ENCODE measurements around the gene HDLBP.

HDLBP gene

DNA sequence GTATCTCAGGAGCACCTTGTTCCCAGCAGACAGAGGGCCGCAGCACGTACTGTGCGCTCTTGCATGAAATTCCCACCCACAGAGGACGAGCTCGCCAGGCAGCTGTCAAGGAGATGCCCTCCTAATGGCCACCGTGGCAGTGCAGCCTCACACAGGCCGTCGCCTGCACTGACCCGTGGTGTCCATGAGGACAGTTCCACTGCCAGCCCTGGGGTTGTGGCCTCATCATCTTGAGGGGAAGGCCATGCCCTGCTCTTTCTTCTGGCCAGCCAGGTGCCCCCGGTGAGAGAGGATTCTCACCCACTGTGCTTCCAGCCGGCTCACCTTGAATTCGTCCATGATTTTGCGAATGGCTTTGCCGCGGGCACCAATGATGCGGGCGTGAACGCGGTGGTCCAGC lies 85.0 kb downstream of the HDLBP start:
- Mint-ChIP-seq H3K27ac (ENCODE audit: low read depth) (no peak overlapping the region), H3K9me3 (no peaks in the 10 kb centered on the region), H3K4me3 (no peak overlapping the region), H3K4me1 (peaks cover 5% of the 10 kb centered on the region), H3K36me3 (ENCODE audit: insufficient read depth) (peaks cover 35% of the 10 kb centered on the region), H3K27me3 (no peaks in the 10 kb centered on the region)
- no peak for ATAC-seq (replicated peaks; ENCODE audit: extremely low read depth, poor library complexity, severe bottlenecking)
- no peak for DNase-seq (ENCODE audit: low spot score in 2 of 2)

DNA sequence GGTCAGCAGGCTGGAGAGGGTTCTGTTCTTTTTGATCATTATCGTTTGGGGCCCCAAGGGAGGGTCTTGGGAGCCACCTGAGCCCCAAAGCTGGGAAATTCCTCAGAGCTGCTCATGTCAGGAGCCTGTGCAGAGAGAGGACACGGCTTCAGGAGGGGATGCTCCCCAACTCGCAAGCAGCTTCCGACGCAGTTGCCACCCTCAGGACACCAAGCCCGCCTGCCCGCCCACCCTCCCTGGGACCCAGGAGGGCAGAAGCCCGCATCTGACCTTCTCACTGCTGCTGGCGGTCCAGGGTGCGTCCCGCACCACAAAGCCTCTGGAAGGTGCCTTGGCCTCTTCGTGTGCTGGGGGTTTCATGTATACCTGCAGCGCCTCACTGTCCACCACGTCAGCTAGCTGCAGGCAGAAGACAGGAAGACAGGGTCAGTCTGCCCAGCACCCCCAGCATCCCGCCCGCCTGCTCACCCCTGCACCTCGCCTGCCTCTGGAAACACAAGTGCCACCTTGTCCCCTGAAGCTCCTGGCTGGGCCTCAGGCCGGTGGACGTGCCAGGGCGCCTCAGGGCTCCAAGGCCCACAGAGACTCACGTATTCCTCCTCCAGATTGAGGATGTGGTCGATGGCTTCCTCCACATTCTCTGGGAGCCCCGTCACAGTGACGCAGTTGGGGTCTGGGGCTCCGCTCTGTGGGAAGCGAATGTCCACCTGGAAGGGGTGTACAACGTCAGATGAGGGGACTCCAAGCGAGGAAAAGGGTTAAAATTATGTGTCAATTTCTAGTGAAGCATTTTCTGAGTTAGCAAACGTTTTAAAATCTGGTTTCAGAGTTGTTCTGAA lies 85.7 kb downstream of the HDLBP start:
- ATAC-seq (replicated peaks; ENCODE audit: extremely low read depth, poor library complexity, severe bottlenecking), result no peak
- Mint-ChIP-seq H3K4me3 (no peak overlapping the region), H3K27ac (ENCODE audit: low read depth) (no peak overlapping the region), H3K4me1 (peaks cover 6% of the 10 kb centered on the region), H3K27me3 (no peaks in the 10 kb centered on the region), H3K9me3 (no peaks in the 10 kb centered on the region), H3K36me3 (ENCODE audit: insufficient read depth) (peaks cover 33% of the 10 kb centered on the region)
- no peak for DNase-seq (ENCODE audit: low spot score in 2 of 2)

DNA sequence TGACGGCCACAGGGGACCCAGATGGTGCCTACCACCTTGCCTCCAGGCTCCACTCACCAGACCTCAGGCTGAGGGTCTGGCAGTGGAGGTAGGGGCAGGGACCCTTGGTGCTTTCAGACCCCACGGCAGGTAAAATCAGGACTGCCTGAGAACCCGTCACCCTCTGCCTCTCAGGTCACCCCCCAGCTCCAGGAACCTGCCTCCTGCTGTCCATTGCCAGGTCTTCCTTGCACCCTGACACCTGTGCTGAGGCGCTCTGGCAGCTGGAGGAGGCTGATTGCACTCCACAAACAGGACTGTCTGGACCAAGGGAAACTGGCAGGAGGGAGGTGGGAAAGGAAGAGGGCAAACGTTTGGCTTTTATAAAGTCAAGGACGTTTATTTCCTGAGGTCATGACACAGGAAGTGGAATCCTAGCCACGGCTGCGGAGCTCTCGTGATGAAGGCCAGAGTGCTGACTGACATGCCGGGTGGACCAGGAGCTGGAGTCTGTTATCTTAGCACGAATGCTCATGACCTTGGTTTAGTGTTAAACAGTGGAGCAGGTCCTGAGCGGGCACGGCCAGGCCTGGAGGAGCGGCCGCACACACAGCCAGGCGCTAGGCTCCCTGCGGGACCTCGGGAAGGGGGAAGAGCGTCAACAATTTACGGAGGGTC lies 86.5 kb downstream of the HDLBP start:
- no peaks in the 10 kb centered on the region for H3K27me3 Mint-ChIP-seq
- no peak for ATAC-seq (replicated peaks; ENCODE audit: extremely low read depth, poor library complexity, severe bottlenecking)
- H3K9me3 Mint-ChIP-seq, result no peaks in the 10 kb centered on the region
- H3K4me1 Mint-ChIP-seq, result peaks cover 14% of the 10 kb centered on the region
- peaks cover 28% of the 10 kb centered on the region for H3K36me3 Mint-ChIP-seq (ENCODE audit: insufficient read depth)
- H3K4me3 Mint-ChIP-seq, result no peak overlapping the region
- DNase-seq (ENCODE audit: low spot score in 2 of 2), result no peak
- no peak overlapping the region for H3K27ac Mint-ChIP-seq (ENCODE audit: low read depth)

DNA sequence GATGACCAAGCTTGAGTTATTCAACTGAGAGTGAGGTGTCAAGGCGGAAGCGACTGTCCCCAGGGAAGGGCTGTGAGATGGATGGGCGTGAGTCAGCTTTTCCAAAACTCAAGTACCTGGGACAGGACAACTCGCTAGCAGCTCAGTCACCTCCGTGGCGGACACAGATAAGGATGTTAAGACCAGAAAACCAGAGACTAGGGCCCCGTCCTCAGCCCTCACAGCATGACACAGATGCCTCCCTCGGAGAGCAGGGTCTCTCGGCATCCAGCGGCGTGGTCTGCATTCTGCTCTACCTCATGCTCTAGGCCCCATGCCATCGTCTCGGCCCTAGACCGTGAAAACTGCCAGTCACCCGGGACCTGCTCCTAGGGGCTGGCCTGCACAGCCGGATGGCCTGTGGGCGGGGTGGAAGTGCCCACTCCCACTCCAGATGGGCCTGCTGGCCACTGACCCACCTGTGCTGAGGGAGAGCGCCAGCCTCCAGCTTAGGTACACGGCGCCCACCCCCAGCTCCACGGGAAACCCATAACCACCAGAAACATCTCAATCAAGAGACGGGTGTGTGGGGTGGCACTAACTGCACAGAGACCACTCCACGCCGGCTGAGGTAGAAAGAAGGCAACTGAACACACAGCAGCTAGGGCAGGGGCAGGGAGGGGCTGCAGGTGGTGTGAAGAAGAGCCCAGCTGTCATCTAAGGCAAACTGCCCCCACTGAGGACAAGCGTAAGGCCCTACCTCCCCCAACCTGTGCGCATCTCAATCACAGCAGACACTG lies 87.2 kb downstream of the HDLBP start:
- peaks cover 30% of the 10 kb centered on the region for H3K36me3 Mint-ChIP-seq (ENCODE audit: insufficient read depth)
- no peaks in the 10 kb centered on the region for H3K27me3 Mint-ChIP-seq
- DNase-seq (ENCODE audit: low spot score in 2 of 2) (no peak), ATAC-seq (replicated peaks; ENCODE audit: extremely low read depth, poor library complexity, severe bottlenecking) (no peak)
- no peaks in the 10 kb centered on the region for H3K9me3 Mint-ChIP-seq
- no peak overlapping the region for H3K4me3 Mint-ChIP-seq
- no peak overlapping the region for H3K27ac Mint-ChIP-seq (ENCODE audit: low read depth)
- peaks cover 15% of the 10 kb centered on the region for H3K4me1 Mint-ChIP-seq

DNA sequence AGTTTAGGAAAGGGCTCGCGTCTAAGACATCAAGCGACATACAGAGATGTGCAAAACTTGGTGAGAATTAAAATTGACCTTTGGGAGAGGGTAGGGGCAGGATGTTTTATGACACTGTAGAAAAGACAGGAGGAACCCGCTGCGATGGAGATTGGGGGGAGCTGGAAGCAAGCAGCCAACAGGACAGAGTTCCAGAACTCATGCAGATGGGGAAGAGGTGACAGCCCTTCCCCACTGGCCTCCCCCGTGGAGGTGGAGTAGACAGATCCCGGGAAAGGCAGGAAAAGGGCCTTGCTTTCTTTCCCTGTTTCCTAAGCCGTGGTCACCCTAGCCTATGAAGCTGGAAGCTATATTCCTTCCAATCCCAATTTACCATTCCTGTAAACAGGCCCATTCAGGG lies 87.9 kb downstream of the HDLBP start:
- H3K4me1 Mint-ChIP-seq, result peaks cover 15% of the 10 kb centered on the region
- peaks cover 27% of the 10 kb centered on the region for H3K36me3 Mint-ChIP-seq (ENCODE audit: insufficient read depth)
- no peak for ATAC-seq (replicated peaks; ENCODE audit: extremely low read depth, poor library complexity, severe bottlenecking)
- no peak for DNase-seq (ENCODE audit: low spot score in 2 of 2)
- no peak overlapping the region for H3K27ac Mint-ChIP-seq (ENCODE audit: low read depth)
- H3K9me3 Mint-ChIP-seq, result no peaks in the 10 kb centered on the region
- H3K27me3 Mint-ChIP-seq, result no peaks in the 10 kb centered on the region
- H3K4me3 Mint-ChIP-seq, result no peak overlapping the region

DNA sequence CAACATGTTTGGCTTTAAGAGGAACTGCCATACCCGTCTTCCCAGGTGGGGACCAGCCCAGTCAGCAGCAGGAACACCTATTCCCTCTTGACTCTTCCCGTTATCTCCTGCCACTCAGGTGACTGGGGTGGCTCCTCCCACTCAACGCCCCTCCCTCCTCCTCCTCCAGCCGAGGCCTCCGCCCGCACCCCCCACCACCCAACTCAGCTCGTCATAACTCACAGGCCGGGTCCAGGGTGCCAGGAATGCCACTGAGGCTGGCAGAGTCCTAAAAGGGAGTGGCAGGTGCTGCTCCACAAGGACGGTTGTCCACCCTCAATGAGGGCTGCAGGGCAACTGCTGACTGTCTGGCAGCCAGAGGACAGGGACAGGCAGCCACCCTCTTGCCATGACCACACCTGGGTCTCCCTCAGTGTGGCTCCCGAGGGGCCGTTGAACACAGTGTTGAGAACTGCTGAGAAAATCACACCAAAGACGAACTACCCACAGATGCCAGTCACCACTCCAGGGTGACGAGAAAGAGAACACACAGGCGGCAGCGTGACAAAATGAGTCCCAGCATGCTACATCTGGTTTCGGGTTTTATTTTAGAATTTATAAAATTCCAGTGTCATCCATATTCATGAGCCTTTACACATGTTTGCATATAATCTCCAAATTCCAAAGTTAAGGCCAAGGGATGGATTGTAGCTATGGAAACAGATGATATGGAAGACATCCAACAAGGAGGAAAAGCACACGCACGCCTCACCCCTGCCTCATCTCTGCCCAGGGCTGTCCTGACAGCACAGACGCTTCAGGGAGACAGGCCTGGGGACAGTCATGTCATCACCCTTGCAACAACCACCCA lies 88.5 kb downstream of the HDLBP start:
- Mint-ChIP-seq H3K4me1 (peaks cover 15% of the 10 kb centered on the region), H3K4me3 (no peak overlapping the region), H3K27me3 (no peaks in the 10 kb centered on the region), H3K9me3 (no peaks in the 10 kb centered on the region), H3K27ac (ENCODE audit: low read depth) (no peak overlapping the region), H3K36me3 (ENCODE audit: insufficient read depth) (peaks cover 26% of the 10 kb centered on the region)
- no peak for ATAC-seq (replicated peaks; ENCODE audit: extremely low read depth, poor library complexity, severe bottlenecking)
- DNase-seq (ENCODE audit: low spot score in 2 of 2), result no peak

DNA sequence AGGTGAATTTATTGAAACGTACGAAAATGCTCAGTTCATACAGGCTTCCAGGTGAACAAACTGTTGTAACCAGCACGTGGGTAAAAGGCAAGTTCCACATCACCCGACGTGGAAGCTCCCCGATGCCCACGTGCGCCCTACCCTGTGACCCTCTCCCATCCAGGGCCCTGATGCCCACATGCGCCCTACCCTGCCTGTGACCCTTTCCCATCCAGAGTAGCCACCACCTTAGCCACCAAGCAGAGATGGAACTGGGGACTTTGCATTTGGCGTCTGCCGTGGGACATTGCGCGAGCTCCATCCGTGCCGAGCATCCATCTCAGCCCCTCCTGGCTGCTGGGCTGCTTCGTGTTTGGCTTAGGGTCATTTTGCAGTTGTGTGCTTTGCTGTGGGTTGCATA lies 89.5 kb downstream of the HDLBP start:
- H3K27ac Mint-ChIP-seq (ENCODE audit: low read depth), result no peak overlapping the region
- H3K9me3 Mint-ChIP-seq, result no peaks in the 10 kb centered on the region

DNA sequence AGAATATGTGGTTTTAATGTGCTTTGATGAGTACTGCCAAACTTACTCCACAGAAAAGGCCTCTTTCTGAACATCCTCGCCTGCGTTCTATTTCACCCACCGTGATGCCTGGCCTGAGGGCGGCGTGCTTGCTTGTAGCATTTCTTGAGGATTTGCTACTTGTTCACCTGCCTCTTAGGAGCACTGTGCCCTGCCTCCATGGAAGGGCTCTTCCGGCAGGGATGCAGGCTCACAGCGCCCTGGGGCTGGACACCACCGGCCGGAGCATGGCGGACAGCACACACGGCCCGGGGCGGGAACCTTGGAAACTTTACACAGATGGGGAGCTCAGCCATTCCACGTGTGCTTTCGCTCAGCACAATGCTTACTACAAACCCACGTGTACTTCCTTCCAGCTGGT lies 89.9 kb downstream of the HDLBP start:
- H3K36me3 Mint-ChIP-seq (ENCODE audit: insufficient read depth), result peaks cover 17% of the 10 kb centered on the region
- H3K9me3 Mint-ChIP-seq, result no peaks in the 10 kb centered on the region
- no peaks in the 10 kb centered on the region for H3K27me3 Mint-ChIP-seq
- no peak for DNase-seq (ENCODE audit: low spot score in 2 of 2)
- H3K4me1 Mint-ChIP-seq, result peaks cover 10% of the 10 kb centered on the region
- H3K4me3 Mint-ChIP-seq, result no peak overlapping the region
- ATAC-seq (replicated peaks; ENCODE audit: extremely low read depth, poor library complexity, severe bottlenecking), result no peak
- H3K27ac Mint-ChIP-seq (ENCODE audit: low read depth), result no peak overlapping the region

More for the DNA sequence above, 89.5 kb downstream of the HDLBP start:
- ATAC-seq (replicated peaks; ENCODE audit: extremely low read depth, poor library complexity, severe bottlenecking) (no peak), DNase-seq (ENCODE audit: low spot score in 2 of 2) (no peak)
- Mint-ChIP-seq H3K4me1 (peaks cover 10% of the 10 kb centered on the region), H3K36me3 (ENCODE audit: insufficient read depth) (peaks cover 20% of the 10 kb centered on the region), H3K4me3 (no peak overlapping the region), H3K27me3 (no peaks in the 10 kb centered on the region)

DNA sequence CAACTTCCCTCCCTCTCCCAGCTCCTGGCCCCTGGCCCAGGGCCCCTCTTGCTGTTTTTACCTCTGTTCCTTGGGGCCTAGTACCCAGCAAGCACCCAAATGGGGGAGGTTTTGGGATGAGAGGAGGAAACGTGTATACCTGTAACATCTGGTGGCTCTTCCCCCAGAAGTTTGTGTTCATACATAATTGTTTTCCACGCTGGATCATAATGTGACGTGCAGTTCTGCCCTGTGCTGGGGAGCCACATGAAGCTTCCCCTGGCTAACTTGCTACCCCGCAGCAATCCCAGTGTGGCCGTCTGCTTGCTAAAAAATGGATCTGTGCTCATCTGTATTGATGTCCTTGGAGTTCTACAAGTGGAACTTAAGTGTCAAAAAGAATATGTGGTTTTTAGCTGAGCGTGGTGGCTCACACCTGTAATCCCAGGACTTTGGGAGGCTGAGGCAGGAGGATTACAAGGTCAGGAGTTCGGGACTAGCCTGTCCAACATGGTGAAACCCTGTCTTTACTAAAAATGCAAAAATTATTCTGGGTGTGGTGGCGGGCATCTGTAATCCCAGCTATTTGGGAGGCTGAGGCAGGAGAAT lies 90.5 kb downstream of the HDLBP start:
- ATAC-seq (replicated peaks; ENCODE audit: extremely low read depth, poor library complexity, severe bottlenecking) (no peak), DNase-seq (ENCODE audit: low spot score in 2 of 2) (no peak)
- Mint-ChIP-seq H3K36me3 (ENCODE audit: insufficient read depth) (peaks cover 13% of the 10 kb centered on the region), H3K4me1 (peaks cover 10% of the 10 kb centered on the region), H3K4me3 (no peak overlapping the region), H3K27me3 (no peaks in the 10 kb centered on the region), H3K9me3 (no peaks in the 10 kb centered on the region), H3K27ac (ENCODE audit: low read depth) (no peak overlapping the region)

DNA sequence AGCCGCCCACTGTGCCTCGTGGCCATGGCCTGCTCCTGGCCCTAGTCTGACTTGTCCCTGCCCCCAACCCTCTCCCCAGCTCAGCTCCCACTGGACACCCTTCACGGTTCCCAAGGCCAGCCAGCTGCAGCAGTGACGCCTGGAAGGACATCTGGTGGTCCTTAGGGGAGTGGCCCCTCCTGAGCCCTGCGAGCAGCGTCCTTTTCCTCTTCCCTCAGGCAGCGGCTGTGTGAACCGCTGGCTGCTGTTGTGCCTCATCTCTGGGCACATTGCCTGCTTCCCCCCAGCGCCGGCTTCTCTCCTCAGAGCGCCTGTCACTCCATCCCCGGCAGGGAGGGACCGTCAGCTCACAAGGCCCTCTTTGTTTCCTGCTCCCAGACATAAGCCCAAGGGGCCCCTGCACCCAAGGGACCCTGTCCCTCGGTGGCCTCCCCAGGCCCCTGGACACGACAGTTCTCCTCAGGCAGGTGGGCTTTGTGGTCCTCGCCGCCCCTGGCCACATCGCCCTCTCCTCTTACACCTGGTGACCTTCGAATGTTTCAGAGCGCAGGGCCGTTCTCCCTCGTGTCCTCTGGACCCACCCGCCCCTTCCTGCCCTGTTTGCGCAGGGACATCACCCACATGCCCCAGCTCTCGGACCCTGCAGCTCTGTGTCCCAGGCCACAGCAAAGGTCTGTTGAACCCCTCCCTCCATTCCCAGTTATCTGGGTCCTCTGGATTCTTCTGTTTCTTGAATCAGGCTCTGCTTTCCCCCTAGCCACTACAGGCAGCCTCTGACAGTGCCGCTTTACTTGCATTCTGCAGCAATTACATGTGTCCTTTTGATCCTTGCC lies 91.2 kb downstream of the HDLBP start:
- DNase-seq (ENCODE audit: low spot score in 2 of 2) (no peak), ATAC-seq (replicated peaks; ENCODE audit: extremely low read depth, poor library complexity, severe bottlenecking) (no peak)
- Mint-ChIP-seq H3K9me3 (no peaks in the 10 kb centered on the region), H3K4me1 (peaks cover 10% of the 10 kb centered on the region), H3K27ac (ENCODE audit: low read depth) (no peak overlapping the region), H3K36me3 (ENCODE audit: insufficient read depth) (peaks cover 10% of the 10 kb centered on the region), H3K27me3 (no peaks in the 10 kb centered on the region), H3K4me3 (no peak overlapping the region)

DNA sequence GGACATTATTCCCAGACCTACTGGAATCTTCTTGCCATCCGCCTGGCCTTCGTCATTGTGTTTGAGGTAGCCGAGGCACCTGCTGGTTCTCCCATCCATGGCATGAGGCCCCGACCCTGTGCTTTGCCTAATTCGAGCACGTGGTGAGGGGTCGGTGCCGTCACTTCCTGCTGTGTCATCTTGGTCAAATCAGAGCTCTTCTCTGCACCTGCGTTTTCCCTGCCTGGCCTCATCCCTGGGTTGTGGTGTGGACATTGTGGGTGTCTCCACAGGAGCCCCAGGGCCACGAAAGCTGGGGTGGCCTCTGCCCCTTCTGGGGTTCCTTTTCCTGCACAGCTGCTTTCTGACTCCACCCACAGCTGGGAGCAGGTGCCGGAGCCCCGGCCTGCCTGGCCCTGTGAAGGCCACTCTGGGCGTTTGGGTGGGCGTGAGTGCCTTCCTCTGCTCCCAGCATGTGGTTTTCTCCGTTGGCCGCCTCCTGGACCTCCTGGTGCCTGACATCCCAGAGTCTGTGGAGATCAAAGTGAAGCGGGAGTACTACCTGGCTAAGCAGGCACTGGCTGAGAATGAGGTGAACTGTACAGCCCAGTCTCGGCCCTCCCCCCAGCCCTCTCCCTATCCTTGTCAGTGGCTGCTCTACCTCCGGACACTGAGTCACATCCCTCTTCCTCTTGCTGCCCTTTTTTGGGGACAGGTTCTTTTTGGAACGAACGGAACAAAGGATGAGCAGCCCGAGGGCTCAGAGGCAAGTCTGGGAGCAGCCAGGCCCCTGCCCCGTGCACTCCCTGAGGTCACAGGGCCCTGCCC lies 92.1 kb downstream of the HDLBP start:
- Mint-ChIP-seq H3K4me3 (no peak overlapping the region), H3K9me3 (no peaks in the 10 kb centered on the region), H3K4me1 (peaks cover 18% of the 10 kb centered on the region), H3K27me3 (no peaks in the 10 kb centered on the region), H3K27ac (ENCODE audit: low read depth) (no peak overlapping the region), H3K36me3 (ENCODE audit: insufficient read depth) (peaks cover 11% of the 10 kb centered on the region)
- DNase-seq (ENCODE audit: low spot score in 2 of 2) (no peak), ATAC-seq (replicated peaks; ENCODE audit: extremely low read depth, poor library complexity, severe bottlenecking) (no peak)
